B cell (primary cell): Measurements from ENCODE around the gene IGSF9B.

Source experiments
- EZH2 ChIP-seq: IDR thresholded peaks from 2 replicates; pipeline ENCODE4 v1.6.1; 2012; ENCODE audit warnings: borderline replicate concordance, low read depth, mild to moderate bottlenecking, moderate library complexity, low read length; ENCODE audit not compliant: insufficient read depth, poor library complexity, severe bottlenecking
- TF ChIP-seq, protein P1 (sequence below): fragments of 200-600 bp; IDR thresholded peaks from one replicate; pipeline ENCODE4 v1.8.0; 2022; ENCODE audit warnings: antibody characterized with exemption, mild to moderate bottlenecking

- TF ChIP-seq, protein P1, sequence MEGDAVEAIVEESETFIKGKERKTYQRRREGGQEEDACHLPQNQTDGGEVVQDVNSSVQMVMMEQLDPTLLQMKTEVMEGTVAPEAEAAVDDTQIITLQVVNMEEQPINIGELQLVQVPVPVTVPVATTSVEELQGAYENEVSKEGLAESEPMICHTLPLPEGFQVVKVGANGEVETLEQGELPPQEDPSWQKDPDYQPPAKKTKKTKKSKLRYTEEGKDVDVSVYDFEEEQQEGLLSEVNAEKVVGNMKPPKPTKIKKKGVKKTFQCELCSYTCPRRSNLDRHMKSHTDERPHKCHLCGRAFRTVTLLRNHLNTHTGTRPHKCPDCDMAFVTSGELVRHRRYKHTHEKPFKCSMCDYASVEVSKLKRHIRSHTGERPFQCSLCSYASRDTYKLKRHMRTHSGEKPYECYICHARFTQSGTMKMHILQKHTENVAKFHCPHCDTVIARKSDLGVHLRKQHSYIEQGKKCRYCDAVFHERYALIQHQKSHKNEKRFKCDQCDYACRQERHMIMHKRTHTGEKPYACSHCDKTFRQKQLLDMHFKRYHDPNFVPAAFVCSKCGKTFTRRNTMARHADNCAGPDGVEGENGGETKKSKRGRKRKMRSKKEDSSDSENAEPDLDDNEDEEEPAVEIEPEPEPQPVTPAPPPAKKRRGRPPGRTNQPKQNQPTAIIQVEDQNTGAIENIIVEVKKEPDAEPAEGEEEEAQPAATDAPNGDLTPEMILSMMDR = no peak
- no peak for TF ChIP-seq EZH2
These were observed 18.6 kb downstream of the IGSF9B start for GRCh38 chr11:133938166-133938565.
